Fibroblast of mammary gland (primary cell): ENCODE results near the gene PCDHGA8.

Experiments
- DNase-seq: peaks from one replicate; pipeline ENCODE4 v3.0.0-alpha.2; 2010; ENCODE audit warnings: low read depth
- H3K4me3 ChIP-seq: 2 replicates; pipeline ENCODE4 v1.5.1; 2011; ENCODE audit warnings: low read depth, mild to moderate bottlenecking, low read length, moderate library complexity; ENCODE audit not compliant: control insufficient read depth
- CTCF ChIP-seq: conservative IDR thresholded peaks from 2 replicates; pipeline ENCODE4 v1.5.1; 2011; ENCODE audit warnings: low read depth, low read length, inconsistent platforms; ENCODE audit not compliant: control insufficient read depth, insufficient read depth

PCDHGA8 gene

GRCh38 chr5:141349917-141350619 is 42.4 kb upstream of the PCDHGA8 start, which contains the start of gene PCDHGB1:
Gene PCDHGB1, plus strand, starts transcription at chr5:141350099. Its CDS starts 162 bp downstream, at chr5:141350261.
- peak; percentile 57 for TF ChIP-seq CTCF
- H3K4me3 ChIP-seq: peak within 1 kb of the TSS; percentile 25
- peak; percentile 60 for DNase-seq

GRCh38 chr5:141351591-141351990 is 40.8 kb upstream of the PCDHGA8 start:
- no peak for DNase-seq
- no peak overlapping the region for H3K4me3 ChIP-seq
- TF ChIP-seq CTCF: no peak

- peak within 1 kb of the TSS; percentile 37 for H3K4me3 ChIP-seq
- TF ChIP-seq CTCF: peak; percentile 57
- peak; percentile 33 for DNase-seq
Observed at GRCh38 chr5:141354900-141355469, 37.4 kb upstream of the PCDHGA8 start, which contains the start of gene PCDHGA4. Gene PCDHGA4, plus strand, starts transcription at chr5:141355021. Its CDS starts 87 bp downstream, at chr5:141355108.

GRCh38 chr5:141355641-141356040 is 36.8 kb upstream of the PCDHGA8 start:
- no peak overlapping the region for H3K4me3 ChIP-seq
- DNase-seq: no peak
- TF ChIP-seq CTCF: no peak

GRCh38 chr5:141356133-141356532 is 36.3 kb upstream of the PCDHGA8 start:
- H3K4me3 ChIP-seq: no peak overlapping the region
- no peak for DNase-seq
- TF ChIP-seq CTCF: no peak

- no peak for TF ChIP-seq CTCF
- no peak for DNase-seq
- H3K4me3 ChIP-seq: no peak overlapping the region
Observed at GRCh38 chr5:141356950-141357349, 35.5 kb upstream of the PCDHGA8 start.
